Liver (tissue), 3 donors: ENCODE measurements around the gene ZNF330.

Experiments
- CTCF ChIP-seq: fragments of 150-350 bp; IDR thresholded peaks from 2 replicates; pipeline ENCODE4 v1.5.1; 2017; ENCODE audit warnings: improper control_type of control experiment, low read depth, low read length; ENCODE audit not compliant: missing input control
- RAD21 ChIP-seq, 2 donors: IDR thresholded peaks; 2 replicates each; pipeline ENCODE4 v1.6.1; 2016; ENCODE audit warnings: antibody characterized with exemption in 2 of 2, mild to moderate bottlenecking in 2 of 2
- TAF1 ChIP-seq: conservative IDR thresholded peaks from 2 replicates; pipeline ENCODE4 v1.6.1; 2016; ENCODE audit warnings: antibody characterized with exemption, mild to moderate bottlenecking
- ZBTB33 ChIP-seq: IDR thresholded peaks from 2 replicates; pipeline ENCODE4 v1.6.1; 2016; ENCODE audit warnings: antibody characterized with exemption
- donor health status: healthy.
- donor health status: healthy.

- TF ChIP-seq TAF1 (no peak), CTCF (no peak), RAD21 (IDR thresholded peaks at IDR 0.05) (no peak), ZBTB33 (no peak)
These were observed 46.2 kb upstream of the ZNF330 start for GRCh38 chr4:141174457-141174856.
